NCI-H2107 treated with DMSO at 0.1 percent for 48 hours (cell line): ENCODE results near the gene LY6G5B.

ENCODE experiments used
- DNase-seq: peaks from one replicate; lab custom pipeline; 2025; ENCODE audit not compliant: unreplicated experiment; lab: John Stamatoyannopoulos, UW

LY6G5B gene

GRCh38 chr6:31662124-31662723 is 7.6 kb upstream of the LY6G5B start:
- DNase-seq = no peak

GRCh38 chr6:31663126-31663960 is 6.4 kb upstream of the LY6G5B start:
- DNase-seq = no peak

- no peak for DNase-seq
Observed at GRCh38 chr6:31663961-31664789, 5.6 kb upstream of the LY6G5B start.

- DNase-seq = peak; percentile 72
Observed at GRCh38 chr6:31664790-31665500, 4.8 kb upstream of the LY6G5B start, which contains the start of gene GPANK1. Gene GPANK1, minus strand, starts transcription at chr6:31664997. Its CDS starts 519 bp downstream, at chr6:31664478.

GRCh38 chr6:31665501-31666336 is 4.1 kb upstream of the LY6G5B start, which contains the start of gene CSNK2B:
Gene CSNK2B, plus strand, starts transcription at chr6:31666080. Its CDS starts 752 bp downstream, at chr6:31666832.
- DNase-seq = peak; percentile 94

GRCh38 chr6:31666337-31666965 is 3.3 kb upstream of the LY6G5B start:
- no peak for DNase-seq

- no peak for DNase-seq
Observed at GRCh38 chr6:31676322-31676903, 6.6 kb downstream of the LY6G5B start.

- no peak for DNase-seq
Observed at GRCh38 chr6:31676904-31677303, 7.1 kb downstream of the LY6G5B start.

GRCh38 chr6:31677955-31678354 is 8.2 kb downstream of the LY6G5B start:
- DNase-seq = no peak

- DNase-seq = peak; percentile 46
Observed at GRCh38 chr6:31680226-31681134, 10.7 kb downstream of the LY6G5B start, which contains the start of gene LY6G5C. Gene LY6G5C, minus strand, starts transcription at chr6:31681067. Its CDS starts 694 bp downstream, at chr6:31680373.

- peak; percentile 21 for DNase-seq
Observed at GRCh38 chr6:31681135-31681671, 11.4 kb downstream of the LY6G5B start.

- DNase-seq = no peak
Observed at GRCh38 chr6:31683591-31683990, 13.8 kb downstream of the LY6G5B start.

- DNase-seq = no peak
Observed at GRCh38 chr6:31686483-31686882, 16.7 kb downstream of the LY6G5B start.

- DNase-seq = no peak
Observed at GRCh38 chr6:31687321-31687720, 17.5 kb downstream of the LY6G5B start.

- DNase-seq = no peak
Observed at GRCh38 chr6:31687860-31688693, 18.3 kb downstream of the LY6G5B start.

GRCh38 chr6:31689249-31690110 is 19.7 kb downstream of the LY6G5B start:
- no peak for DNase-seq
